ENCODE measurements around the gene SLC41A1. TPM values are rescaled to one million over a fixed set of nuclear protein-coding genes. Genes with fewer than 3 reads are reported as not detected.

The SLC41A1 gene
- total and polyA plus RNA-seq, 9 donors: 15.0 to 32.8 (median 28.7) TPM

DNA sequence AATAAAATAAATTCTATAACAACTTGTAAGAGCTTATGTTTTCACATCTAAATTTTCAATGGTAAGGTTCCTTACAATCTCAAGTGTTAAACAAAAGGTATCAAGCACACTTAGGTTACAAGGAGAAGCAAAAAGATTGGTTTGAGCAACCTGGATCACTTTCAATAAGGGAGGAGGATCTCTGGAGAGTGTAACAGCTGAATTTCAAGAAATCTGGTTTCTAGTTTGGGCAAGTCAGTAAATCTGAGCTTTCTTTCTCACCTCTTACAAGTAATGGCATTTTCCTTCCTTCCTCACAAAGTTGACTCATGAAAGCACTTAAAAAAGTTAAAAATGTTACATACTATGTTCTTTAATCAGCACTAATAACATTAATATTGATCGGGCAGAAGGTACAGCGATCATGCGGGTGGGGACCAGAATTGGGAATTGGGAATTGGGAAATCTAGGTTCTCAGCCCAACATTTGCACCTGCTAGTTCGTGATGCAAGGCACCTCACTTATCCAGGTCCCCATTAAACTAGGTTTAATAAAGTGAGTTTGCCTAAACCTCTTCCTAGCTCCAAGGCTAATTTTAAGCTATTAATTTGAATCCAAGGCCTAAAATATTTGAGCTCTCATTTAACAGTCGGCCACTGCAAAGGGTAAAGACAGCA lies 66.1 kb downstream of the SLC41A1 start:
- peak; percentile 12 for DNase-seq
- Histone ChIP-seq H3K36me3 (ENCODE audit: control insufficient read depth, insufficient read depth, low read length) (peaks cover 2% of the 10 kb centered on the region), H3K27me3 (ENCODE audit: control insufficient read depth, insufficient read depth, low read length) (no peaks in the 10 kb centered on the region), H3K4me3 (ENCODE audit: low read length) (no peak overlapping the region), H3K9me3 (replicated peaks; ENCODE audit: control insufficient read depth, low read depth, low read length) (no peaks in the 10 kb centered on the region), H3K27ac (ENCODE audit: low read length) (no peak overlapping the region), H3K4me1 (ENCODE audit: control insufficient read depth, insufficient read depth, low read length) (peaks cover 8% of the 10 kb centered on the region)
- WGBS (ENCODE audit: insufficient coverage): no CpG with 5 or more reads among the region's 5 CpGs

DNA sequence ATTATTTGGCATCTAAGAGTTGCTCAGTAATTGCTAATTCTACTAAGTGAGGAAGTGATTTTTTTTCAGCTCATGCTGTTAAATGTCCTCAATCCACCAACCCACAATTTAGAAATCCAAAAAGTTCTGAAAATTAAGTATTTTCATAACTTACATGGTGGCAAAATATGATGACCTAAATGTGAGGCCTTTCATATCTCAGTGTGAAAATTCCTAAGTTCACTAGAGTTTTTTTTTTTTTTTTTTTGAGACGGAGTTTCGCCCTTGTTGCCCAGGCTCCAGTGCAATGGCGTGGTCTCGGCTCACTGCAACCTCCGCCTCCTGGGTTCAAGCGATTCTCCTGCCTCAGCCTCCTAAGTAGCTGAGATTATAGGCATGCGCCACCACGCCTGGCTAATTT lies 68.6 kb downstream of the SLC41A1 start:
- Histone ChIP-seq H3K9me3 (replicated peaks; ENCODE audit: control insufficient read depth, low read depth, low read length) (no peaks in the 10 kb centered on the region), H3K27me3 (ENCODE audit: control insufficient read depth, insufficient read depth, low read length) (no peaks in the 10 kb centered on the region), H3K36me3 (ENCODE audit: control insufficient read depth, insufficient read depth, low read length) (peaks cover 8% of the 10 kb centered on the region), H3K4me3 (ENCODE audit: low read length) (no peak overlapping the region), H3K4me1 (ENCODE audit: control insufficient read depth, insufficient read depth, low read length) (peaks cover 5% of the 10 kb centered on the region), H3K27ac (ENCODE audit: low read length) (no peak overlapping the region)
- no peak for DNase-seq
- 92% methylated on average over 5 of the region's 8 CpGs for WGBS (ENCODE audit: insufficient coverage)

DNA sequence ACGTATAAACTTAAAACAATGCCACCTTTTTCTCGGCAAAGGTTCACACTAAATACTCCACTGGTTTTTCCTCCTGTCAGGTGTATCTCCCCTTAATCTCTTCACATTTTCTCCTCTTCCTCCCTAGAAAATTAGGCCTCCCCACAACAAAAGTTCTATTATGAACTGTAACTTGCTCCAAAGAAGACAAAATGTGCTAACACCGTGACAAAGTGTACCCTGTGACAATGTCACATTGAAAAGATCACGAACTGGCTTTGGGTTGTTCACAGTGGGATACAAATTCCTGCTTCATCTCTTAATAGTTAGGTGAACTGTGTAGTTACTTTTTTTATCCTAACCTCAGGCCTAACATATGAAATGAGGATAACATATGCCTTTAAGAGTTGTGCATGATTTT lies 69.0 kb downstream of the SLC41A1 start:
- H3K9me3 ChIP-seq (replicated peaks; ENCODE audit: control insufficient read depth, low read depth, low read length): no peaks in the 10 kb centered on the region
- no peaks in the 10 kb centered on the region for H3K27me3 ChIP-seq (ENCODE audit: control insufficient read depth, insufficient read depth, low read length)
- H3K4me3 ChIP-seq (ENCODE audit: low read length): no peak overlapping the region
- 17% methylated on average over 2 of the region's 4 CpGs for WGBS (ENCODE audit: insufficient coverage)
- no peak for DNase-seq
- peaks cover 5% of the 10 kb centered on the region for H3K4me1 ChIP-seq (ENCODE audit: control insufficient read depth, insufficient read depth, low read length)
- no peak overlapping the region for H3K27ac ChIP-seq (ENCODE audit: low read length)
- peaks cover 8% of the 10 kb centered on the region for H3K36me3 ChIP-seq (ENCODE audit: control insufficient read depth, insufficient read depth, low read length)

DNA sequence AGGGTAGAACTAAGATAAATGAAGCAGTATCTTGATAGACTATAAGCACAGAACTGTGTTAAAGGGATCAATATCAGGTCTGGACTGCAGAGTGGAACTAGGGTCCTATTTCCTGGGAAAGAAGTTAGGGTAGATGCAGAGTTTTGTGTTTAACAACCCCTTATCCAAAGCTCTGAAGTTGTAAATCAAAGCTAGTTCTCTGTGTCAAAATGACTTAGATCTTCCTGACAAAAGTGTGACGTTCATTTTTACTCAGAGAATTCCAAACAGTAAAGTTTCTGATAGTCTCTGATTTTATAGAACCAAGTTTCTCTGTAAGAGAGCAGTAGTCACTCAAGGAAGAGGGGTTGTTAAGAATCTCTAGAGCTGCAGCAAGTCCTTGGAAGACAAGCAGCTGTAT lies 71.3 kb downstream of the SLC41A1 start:
- Histone ChIP-seq H3K4me1 (ENCODE audit: control insufficient read depth, insufficient read depth, low read length) (no peaks in the 10 kb centered on the region), H3K27ac (ENCODE audit: low read length) (no peak overlapping the region), H3K4me3 (ENCODE audit: low read length) (no peak overlapping the region), H3K9me3 (replicated peaks; ENCODE audit: control insufficient read depth, low read depth, low read length) (no peaks in the 10 kb centered on the region), H3K27me3 (ENCODE audit: control insufficient read depth, insufficient read depth, low read length) (no peaks in the 10 kb centered on the region), H3K36me3 (ENCODE audit: control insufficient read depth, insufficient read depth, low read length) (peaks cover 10% of the 10 kb centered on the region)
- no CpG with 5 or more reads among the region's 1 CpG for WGBS (ENCODE audit: insufficient coverage)
- DNase-seq: no peak

DNA sequence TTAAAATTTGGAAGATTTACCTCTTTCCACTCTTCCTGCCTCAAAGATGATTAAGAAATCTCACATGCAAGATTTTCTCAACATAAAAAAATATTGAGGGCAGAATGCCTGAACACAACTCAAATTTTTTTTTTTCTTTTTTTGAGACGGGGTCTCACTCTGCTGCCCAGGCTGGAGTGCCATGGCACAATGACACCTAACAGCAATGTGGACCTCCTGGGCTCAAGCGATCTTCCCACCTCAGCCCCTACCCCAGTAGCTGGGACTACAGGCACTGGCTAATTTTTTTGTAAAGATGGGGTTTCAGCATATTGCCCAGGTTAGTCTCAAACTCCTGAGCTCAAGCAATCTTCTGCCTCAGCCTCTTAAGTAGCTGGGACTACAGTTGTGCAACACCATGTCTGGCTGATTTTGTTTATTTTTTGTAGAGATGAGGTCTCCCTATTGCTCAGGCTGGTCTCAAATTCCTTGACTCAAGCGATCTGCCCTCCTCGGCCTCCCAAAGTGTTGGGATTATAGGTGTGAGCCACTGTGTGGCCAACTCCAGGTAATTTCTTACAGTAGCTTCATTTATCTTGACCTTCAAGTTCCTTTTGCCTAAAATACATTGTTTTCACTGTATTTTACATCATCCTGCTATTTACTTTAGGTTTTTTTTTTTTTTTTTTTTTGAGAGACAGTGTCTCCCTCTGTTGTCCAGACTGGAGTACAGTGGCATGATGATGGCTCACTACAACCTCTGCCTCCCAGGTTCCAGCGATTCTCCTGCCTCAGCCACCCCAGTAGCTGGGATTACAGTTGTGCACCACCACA lies 73.4 kb downstream of the SLC41A1 start:
- Histone ChIP-seq H3K36me3 (ENCODE audit: control insufficient read depth, insufficient read depth, low read length) (peaks cover 18% of the 10 kb centered on the region), H3K9me3 (replicated peaks; ENCODE audit: control insufficient read depth, low read depth, low read length) (no peaks in the 10 kb centered on the region), H3K4me3 (ENCODE audit: low read length) (no peak overlapping the region), H3K4me1 (ENCODE audit: control insufficient read depth, insufficient read depth, low read length) (no peaks in the 10 kb centered on the region), H3K27me3 (ENCODE audit: control insufficient read depth, insufficient read depth, low read length) (no peaks in the 10 kb centered on the region), H3K27ac (ENCODE audit: low read length) (no peak overlapping the region)
- 0% methylated on average over 1 of the region's 5 CpGs for WGBS (ENCODE audit: insufficient coverage)
- DNase-seq: no peak

Other genes starting within 250 kb of the SLC41A1 start
- 17.6 TPM for gene ELK4, start 181.2 kb downstream of the SLC41A1 start, total RNA-seq
- gene ELK4, start 181.2 kb downstream of the SLC41A1 start, polyA plus RNA-seq (ENCODE audit: insufficient read depth in 1 of 8, insufficient read length in 8 of 8, low replicate concordance in 1 of 8): 10 to 100 TPM; 11.8 to 19.4 (median 15.3) TPM
- 2.3 TPM for gene SLC45A3, start 132.7 kb downstream of the SLC41A1 start, total RNA-seq
- gene SLC45A3, start 132.7 kb downstream of the SLC41A1 start, polyA plus RNA-seq (ENCODE audit: insufficient read depth in 1 of 8, insufficient read length in 8 of 8, low replicate concordance in 1 of 8): 1 to 10 TPM; 2.0 to 3.8 (median 2.8) TPM
- gene NUCKS1, start 63.0 kb downstream of the SLC41A1 start, total RNA-seq: 200 TPM
- gene NUCKS1, start 63.0 kb downstream of the SLC41A1 start, polyA plus RNA-seq (ENCODE audit: insufficient read depth in 1 of 8, insufficient read length in 8 of 8, low replicate concordance in 1 of 8): 100 to 1,000 TPM; 160 to 284 (median 247) TPM
- 3.0 TPM for gene RAB29, start 37.7 kb downstream of the SLC41A1 start, total RNA-seq
- 1 to 10 TPM; 3.0 to 8.6 (median 3.8) TPM for gene RAB29, start 37.7 kb downstream of the SLC41A1 start, polyA plus RNA-seq (ENCODE audit: insufficient read depth in 1 of 8, insufficient read length in 8 of 8, low replicate concordance in 1 of 8)
- 0.09 TPM for gene PM20D1, start 36.9 kb upstream of the SLC41A1 start, total RNA-seq
- gene PM20D1, start 36.9 kb upstream of the SLC41A1 start, polyA plus RNA-seq (ENCODE audit: insufficient read depth in 1 of 8, insufficient read length in 8 of 8, low replicate concordance in 1 of 8): under 1 TPM in 5 of 8 donors, not detected in 3; 0.06 to 0.16 (median 0.09) TPM
- gene SLC26A9, start 130.3 kb upstream of the SLC41A1 start, total RNA-seq: 0.04 TPM
- gene SLC26A9, start 130.3 kb upstream of the SLC41A1 start, polyA plus RNA-seq (ENCODE audit: insufficient read depth in 1 of 8, insufficient read length in 8 of 8, low replicate concordance in 1 of 8): under 1 TPM; 0.04 to 0.22 (median 0.08) TPM
- gene RAB7B, start 190.2 kb upstream of the SLC41A1 start, total RNA-seq: 10.6 TPM
- gene RAB7B, start 190.2 kb upstream of the SLC41A1 start, polyA plus RNA-seq (ENCODE audit: insufficient read depth in 1 of 8, insufficient read length in 8 of 8, low replicate concordance in 1 of 8): 10 to 100 TPM in 6 of 8 donors, 1 to 10 TPM in 2; 8.6 to 13.5 (median 11.1) TPM
- 0.09 TPM for gene CTSE, start 210.7 kb upstream of the SLC41A1 start, total RNA-seq
- gene CTSE, start 210.7 kb upstream of the SLC41A1 start, polyA plus RNA-seq (ENCODE audit: insufficient read depth in 1 of 8, insufficient read length in 8 of 8, low replicate concordance in 1 of 8): 1 to 10 TPM in 2 of 8 donors, under 1 TPM in 6; 0.19 to 1.3 (median 0.41) TPM
- gene RHEX, start 240.0 kb upstream of the SLC41A1 start, total RNA-seq: 0.62 TPM
- gene RHEX, start 240.0 kb upstream of the SLC41A1 start, polyA plus RNA-seq (ENCODE audit: insufficient read depth in 1 of 8, insufficient read length in 8 of 8, low replicate concordance in 1 of 8): under 1 TPM; 0.17 to 0.65 (median 0.35) TPM

All from muscle of leg (tissue), 11 donors.